GM12892 (cell line): Measurements from ENCODE around the gene TNFRSF12A.

ENCODE experiments used
- POLR2A ChIP-seq: IDR thresholded peaks from 2 replicates; pipeline ENCODE4 v1.6.1; 2011; ENCODE audit warnings: low read depth, low read length, control low read depth
- POLR2AphosphoS5 ChIP-seq: IDR thresholded peaks from 2 replicates; pipeline ENCODE4 v1.6.1; 2011; ENCODE audit warnings: low read depth, low read length, control low read depth
- TAF1 ChIP-seq: IDR thresholded peaks from 2 replicates; pipeline ENCODE4 v1.6.1; 2011; ENCODE audit warnings: low read depth, mild to moderate bottlenecking, control low read depth, low read length, borderline replicate concordance

DNA sequence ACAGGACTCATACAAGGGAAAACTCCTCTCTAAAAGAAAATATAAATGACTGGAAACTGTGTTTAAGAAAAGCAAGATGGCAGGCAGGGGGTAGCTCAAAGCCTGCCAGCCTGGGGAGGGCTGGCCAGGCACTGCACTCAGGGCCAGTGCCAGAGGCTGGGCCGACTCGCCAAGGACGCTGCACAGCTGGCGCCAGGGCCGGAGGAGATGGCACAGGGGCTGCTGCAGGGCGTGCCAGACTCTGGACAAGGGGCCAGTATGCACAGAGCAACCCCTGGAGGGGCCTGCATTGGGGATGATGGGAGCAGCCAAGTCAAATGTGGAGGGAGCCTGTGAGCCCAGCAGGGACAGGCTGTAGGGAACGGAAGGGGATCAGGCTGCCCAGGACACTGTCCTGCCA is 44.0 kb upstream of the TNFRSF12A start:
- TF ChIP-seq POLR2AphosphoS5 (no peak), POLR2A (no peak), TAF1 (no peak)
